GM10847 (cell line): ENCODE results near the gene TRIM15.

Source experiments
- POLR2A ChIP-seq: IDR thresholded peaks from 2 replicates; pipeline ENCODE4 v1.6.1; 2011; ENCODE audit not compliant: insufficient read length; ENCODE audit errors: extremely low read depth

Gene TRIM15

DNA sequence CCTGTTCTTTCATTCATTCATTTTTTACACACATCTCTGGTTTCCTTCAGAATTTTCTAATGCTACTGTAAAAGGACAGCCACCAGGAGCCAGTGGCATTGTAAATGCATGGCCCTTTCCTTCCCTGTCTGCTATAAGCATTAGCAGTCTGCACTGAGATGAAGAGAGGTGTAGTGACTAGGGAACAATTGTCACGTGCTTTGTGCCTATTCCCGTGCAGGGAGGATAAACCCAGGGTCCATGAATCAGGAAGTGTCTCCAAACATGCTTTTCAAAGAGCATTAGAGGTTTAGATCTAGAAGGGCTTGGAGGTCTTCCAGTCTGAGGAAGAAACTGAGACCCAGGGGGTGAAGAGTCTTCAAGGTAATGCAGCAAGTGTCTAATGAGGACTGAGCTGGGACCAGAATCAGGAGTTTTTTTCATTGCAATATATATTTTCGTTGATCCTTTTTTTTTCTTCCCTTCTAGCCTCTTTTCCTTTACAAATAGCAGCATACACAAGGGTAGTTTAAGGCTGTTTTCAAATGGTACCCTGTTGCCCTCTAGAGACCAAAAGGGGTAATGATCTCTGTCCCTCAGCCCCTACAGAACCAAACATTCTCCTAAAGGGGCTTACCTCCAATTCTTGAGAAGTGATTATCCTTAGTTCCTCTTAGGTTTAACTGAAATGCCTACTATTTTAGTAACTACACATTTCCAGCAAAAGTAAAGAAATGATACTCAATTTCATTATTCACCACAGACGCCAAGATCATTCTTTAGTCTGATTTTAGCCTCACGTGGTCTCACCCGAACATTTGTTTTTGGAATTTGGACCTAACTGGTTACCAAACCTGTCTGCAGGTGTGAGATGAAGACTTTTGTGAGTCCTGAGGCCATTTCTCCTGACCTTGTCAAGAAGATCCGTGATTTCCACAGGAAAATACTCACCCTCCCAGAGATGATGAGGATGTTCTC is 6.6 kb downstream of the TRIM15 start:
- no peak for TF ChIP-seq POLR2A

- TF ChIP-seq POLR2A, result no peak
Measured at GRCh38 chr6:30171677-30172471, 8.5 kb downstream of the TRIM15 start.

- no peak for TF ChIP-seq POLR2A
Measured at GRCh38 chr6:30172681-30173080, 9.3 kb downstream of the TRIM15 start.

DNA sequence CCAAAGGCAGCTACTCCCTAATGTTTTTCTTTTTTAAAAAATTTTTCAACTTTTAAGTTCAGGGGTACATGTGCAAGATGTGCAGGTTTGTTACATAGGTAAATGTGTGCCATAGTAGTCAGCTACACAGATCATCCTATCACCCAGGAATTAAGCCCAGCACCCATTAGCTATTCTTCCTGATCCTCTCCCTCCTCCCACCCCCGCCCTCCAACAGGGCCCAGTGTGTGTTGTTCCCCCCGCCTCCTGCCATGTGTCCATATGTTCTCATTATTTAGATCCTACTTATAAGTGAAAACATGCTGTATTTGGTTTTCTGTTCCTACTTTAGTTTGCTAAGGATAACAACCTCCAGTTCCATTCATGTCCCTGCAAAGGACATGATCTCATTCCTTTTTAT is 12.4 kb downstream of the TRIM15 start:
- TF ChIP-seq POLR2A, result no peak

DNA sequence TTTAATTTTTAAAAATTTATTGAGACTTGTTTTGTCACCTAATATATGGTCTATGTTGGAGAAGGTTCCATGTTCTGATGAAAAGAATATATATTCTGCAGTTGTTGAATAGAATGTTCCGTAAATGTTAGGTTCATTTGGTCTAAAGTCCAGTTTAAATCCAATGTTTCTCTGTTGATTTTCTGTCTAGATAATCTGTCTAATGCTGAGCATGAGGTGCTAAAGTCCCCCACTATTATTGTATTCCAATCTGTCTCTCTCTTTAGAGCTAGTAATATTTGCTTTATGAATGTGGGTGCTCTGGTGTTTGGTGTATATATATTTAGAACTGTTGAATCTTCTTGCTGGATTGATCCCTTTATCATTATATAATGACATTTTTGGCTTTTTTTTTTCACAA is 15.5 kb downstream of the TRIM15 start:
- TF ChIP-seq POLR2A, result no peak

DNA sequence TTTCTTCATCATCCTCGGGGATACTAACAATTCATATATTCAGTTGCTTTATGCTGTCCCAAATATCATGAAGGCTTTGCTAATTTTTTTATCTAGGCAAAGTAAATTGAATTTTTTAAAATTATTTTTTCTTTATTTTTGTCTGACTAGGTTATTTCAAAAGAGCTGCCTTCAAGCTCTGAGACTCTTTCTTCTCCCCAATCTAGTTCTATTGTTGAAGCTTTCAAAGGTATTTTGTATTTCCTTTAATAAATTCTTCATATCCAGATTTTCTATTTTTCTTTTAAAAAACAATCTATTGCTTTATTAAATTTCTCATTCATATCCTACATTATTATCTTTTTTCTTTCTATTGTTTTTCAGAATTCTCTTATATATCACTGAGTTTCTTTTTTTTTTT is 16.8 kb downstream of the TRIM15 start:
- TF ChIP-seq POLR2A, result no peak

GRCh38 chr6:30184417-30185031 is 21.2 kb downstream of the TRIM15 start:
- no peak for TF ChIP-seq POLR2A

- TF ChIP-seq POLR2A, result no peak
Measured at GRCh38 chr6:30185846-30186484, 22.6 kb downstream of the TRIM15 start.

GRCh38 chr6:30188541-30188940 is 25.2 kb downstream of the TRIM15 start:
- TF ChIP-seq POLR2A, result no peak

GRCh38 chr6:30192076-30192475 is 28.7 kb downstream of the TRIM15 start:
- TF ChIP-seq POLR2A, result no peak

- no peak for TF ChIP-seq POLR2A
Measured at GRCh38 chr6:30194797-30195690, 31.7 kb downstream of the TRIM15 start.

DNA sequence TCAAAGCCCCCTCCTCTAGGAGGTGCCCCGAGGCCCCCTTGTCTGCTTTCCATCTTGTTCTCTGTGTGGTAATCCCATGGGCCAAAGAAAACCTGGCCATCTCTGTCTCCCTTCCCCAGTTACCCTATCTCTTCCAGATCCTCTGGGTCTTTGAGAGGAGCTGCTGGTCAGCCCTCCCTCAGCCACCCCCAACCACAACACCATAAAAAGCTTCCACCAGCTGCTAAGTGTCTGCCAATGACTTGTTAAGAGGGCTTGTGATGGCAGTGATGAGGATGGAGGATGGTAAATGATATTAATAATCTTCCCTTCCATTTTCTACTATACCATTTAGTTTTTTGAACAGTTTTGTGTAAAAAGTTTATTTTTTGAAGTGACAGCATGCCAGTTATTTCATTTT is 32.6 kb downstream of the TRIM15 start:
- TF ChIP-seq POLR2A, result no peak

- TF ChIP-seq POLR2A, result no peak
Measured at GRCh38 chr6:30196376-30196775, 33.0 kb downstream of the TRIM15 start.
